HEK293T (cell line): ENCODE measurements around the gene BRD2.

Experiments used
- CTCF ChIA-PET: fragments of 350-600 bp; formaldehyde crosslinking; extraction: SDS; loops from one replicate; lab custom pipeline; 2021; ENCODE audit warnings: antibody characterized with exemption, inconsistent platforms; lab: Yijun Ruan, JAX
- POLR2A ChIA-PET: fragments of 350-600 bp; formaldehyde crosslinking; extraction: SDS; loops from one replicate; lab custom pipeline; 2020; ENCODE audit warnings: antibody characterized with exemption, inconsistent platforms; lab: Yijun Ruan, JAX
- DNase-seq: peaks from one replicate; pipeline ENCODE4 v3.0.0; 2012; ENCODE audit warnings: mixed read lengths; ENCODE audit errors: extremely low spot score
- ARNT ChIP-seq: fragments of 450-650 bp; IDR thresholded peaks from 2 replicates; pipeline ENCODE4 v1.6.1; 2017; ENCODE audit warnings: mild to moderate bottlenecking
- BHLHE40 ChIP-seq: fragments of 450-650 bp; IDR thresholded peaks from 2 replicates; pipeline ENCODE4 v1.6.1; 2016; ENCODE audit warnings: mild to moderate bottlenecking, moderate library complexity, borderline replicate concordance
- CTBP1 ChIP-seq: fragments of 450-650 bp; IDR thresholded peaks from 2 replicates; pipeline ENCODE4 v1.6.1; 2016; ENCODE audit warnings: borderline replicate concordance
- ELF4 ChIP-seq: fragments of 450-650 bp; IDR thresholded peaks from 2 replicates; pipeline ENCODE4 v1.6.1; 2017; ENCODE audit warnings: antibody characterized with exemption
- FOXA1 ChIP-seq: fragments of 450-650 bp; IDR thresholded peaks from 2 replicates; pipeline ENCODE4 v1.6.1; 2016; ENCODE audit warnings: mild to moderate bottlenecking
- FOXK2 ChIP-seq: fragments of 450-650 bp; IDR thresholded peaks from 2 replicates; pipeline ENCODE4 v1.6.1; 2016; ENCODE audit warnings: mild to moderate bottlenecking
- FOXM1 ChIP-seq: fragments of 450-650 bp; IDR thresholded peaks from 2 replicates; pipeline ENCODE4 v1.6.1; 2017; ENCODE audit warnings: mild to moderate bottlenecking, borderline replicate concordance
- HDGF ChIP-seq: fragments of 450-650 bp; IDR thresholded peaks from 2 replicates; pipeline ENCODE4 v1.6.1; 2017; ENCODE audit warnings: antibody characterized with exemption, borderline replicate concordance
- L3MBTL2 ChIP-seq: fragments of 450-650 bp; conservative IDR thresholded peaks from 2 replicates; pipeline ENCODE4 v1.6.1; 2016; ENCODE audit warnings: mild to moderate bottlenecking
- LEF1 ChIP-seq: fragments of 450-650 bp; IDR thresholded peaks from 2 replicates; pipeline ENCODE4 v1.6.1; 2017; ENCODE audit warnings: mild to moderate bottlenecking, borderline replicate concordance
- NFRKB ChIP-seq: fragments of 450-650 bp; IDR thresholded peaks from 2 replicates; pipeline ENCODE4 v1.6.1; 2016; ENCODE audit warnings: mild to moderate bottlenecking, moderate library complexity
- SP1 ChIP-seq: fragments of 450-650 bp; IDR thresholded peaks from 2 replicates; pipeline ENCODE4 v1.6.1; 2017
- SUZ12 ChIP-seq: fragments of 450-650 bp; IDR thresholded peaks from 2 replicates; pipeline ENCODE4 v1.6.1; 2016; ENCODE audit warnings: mild to moderate bottlenecking
- TARDBP ChIP-seq: fragments of 450-650 bp; IDR thresholded peaks from 2 replicates; pipeline ENCODE4 v1.6.1; 2016
- ZNF384 ChIP-seq: fragments of 450-650 bp; IDR thresholded peaks from 2 replicates; pipeline ENCODE4 v1.6.1; 2016
- TF ChIP-seq, protein P1 (sequence below): fragments of 450-650 bp; IDR thresholded peaks from 2 replicates; pipeline ENCODE4 v1.6.1; 2016

Gene BRD2

DNA sequence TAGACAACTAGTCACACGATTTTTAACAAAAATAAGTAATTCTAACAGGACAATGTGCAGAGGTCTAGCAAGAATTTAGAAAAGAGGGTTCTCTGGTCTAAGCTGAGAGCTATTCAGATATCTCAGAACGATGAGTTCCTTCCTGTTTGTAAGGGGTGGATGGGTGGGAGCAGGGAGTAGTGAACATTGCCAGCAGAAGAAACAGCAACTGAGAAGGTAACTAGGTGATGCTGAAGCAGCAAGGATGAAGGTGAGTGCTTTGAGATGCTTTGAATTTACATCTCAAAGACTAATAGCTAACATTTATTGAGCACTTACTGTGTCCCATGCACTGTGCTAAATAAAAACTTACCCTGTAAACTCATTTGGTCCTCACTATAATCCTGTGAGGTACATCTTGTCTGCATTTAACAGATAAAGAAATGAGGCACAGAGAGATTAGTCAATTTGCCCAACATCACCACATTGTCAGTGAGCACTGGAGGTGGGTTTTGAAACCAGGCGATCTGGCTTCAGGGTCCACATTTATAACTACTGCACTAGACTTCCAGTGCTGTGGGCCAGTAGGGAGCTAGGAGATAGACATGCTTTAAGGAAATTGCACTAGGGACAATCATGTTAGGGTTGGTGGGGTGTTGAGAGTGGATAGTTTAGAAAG, 15.7 kb downstream of the BRD2 start:
- POLR2A ChIA-PET: interaction anchor here (0.9 to 10.0 kb wide), 10 partner anchors 13 to 146 kb away, joined by 3 to 369 read pairs (median 6); partner anchors contain the start of genes BRD2, HLA-DMA and TAP2
- CTCF ChIA-PET: interaction anchor here (0.6 to 2.4 kb wide), 42 partner anchors 8 to 264 kb away, joined by 3 to 79 read pairs (median 6); partner anchors contain the start of genes HLA-DMA, HLA-DMB, HLA-DOA and TAP2

GRCh38 chr6:32984622-32985389, 16.4 kb downstream of the BRD2 start:
- no peak for TF ChIP-seq HDGF
- no peak for TF ChIP-seq L3MBTL2
- TF ChIP-seq SUZ12: no peak
- no peak for TF ChIP-seq SP1
- no peak for TF ChIP-seq BHLHE40
- no peak for TF ChIP-seq ZNF384
- no peak for TF ChIP-seq ELF4
- CTCF ChIA-PET: interaction anchor here (0.6 to 2.4 kb wide), 43 partner anchors 9 to 263 kb away, joined by 3 to 79 read pairs (median 6); partner anchors contain the start of genes HLA-DMA, HLA-DMB, HLA-DOA and TAP2
- DNase-seq: peak; percentile 77
- POLR2A ChIA-PET: interaction anchor here (0.9 to 10.0 kb wide), 10 partner anchors 14 to 146 kb away, joined by 3 to 369 read pairs (median 6); partner anchors contain the start of genes BRD2, HLA-DMA and TAP2

More for the DNA sequence above, 15.7 kb downstream of the BRD2 start:
- DNase-seq: no peak
- TF ChIP-seq NFRKB (no peak), TARDBP (no peak), ARNT (no peak), FOXM1 (no peak), L3MBTL2 (no peak), ZNF384 (no peak), ELF4 (no peak), HDGF (no peak), FOXA1 (no peak), FOXK2 (no peak), SUZ12 (no peak), SP1 (no peak)
- TF ChIP-seq, protein P1, sequence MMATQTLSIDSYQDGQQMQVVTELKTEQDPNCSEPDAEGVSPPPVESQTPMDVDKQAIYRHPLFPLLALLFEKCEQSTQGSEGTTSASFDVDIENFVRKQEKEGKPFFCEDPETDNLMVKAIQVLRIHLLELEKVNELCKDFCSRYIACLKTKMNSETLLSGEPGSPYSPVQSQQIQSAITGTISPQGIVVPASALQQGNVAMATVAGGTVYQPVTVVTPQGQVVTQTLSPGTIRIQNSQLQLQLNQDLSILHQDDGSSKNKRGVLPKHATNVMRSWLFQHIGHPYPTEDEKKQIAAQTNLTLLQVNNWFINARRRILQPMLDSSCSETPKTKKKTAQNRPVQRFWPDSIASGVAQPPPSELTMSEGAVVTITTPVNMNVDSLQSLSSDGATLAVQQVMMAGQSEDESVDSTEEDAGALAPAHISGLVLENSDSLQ: no peak

- DNase-seq: no peak
- TF ChIP-seq, protein P1: peak; percentile 74
- no peak for TF ChIP-seq ZNF384
- POLR2A ChIA-PET: interaction anchor here (0.9 to 2.3 kb wide), 4 partner anchors 10 to 95 kb away, joined by 3 to 11 read pairs (median 4); partner anchors contain the start of gene BRD2
- CTCF ChIA-PET: interaction anchor here (1.1 to 1.3 kb wide), 2 partner anchors 9 to 11 kb away, joined by 4 to 5 read pairs; no protein-coding TSS in a partner anchor
These were observed 21.0 kb downstream of the BRD2 start for GRCh38 chr6:32989368-32989767.

- TF ChIP-seq, protein P1: no peak
- ChIA-PET CTCF (no interaction called here), POLR2A (no interaction called here)
- no peak for DNase-seq
These were observed 23.6 kb downstream of the BRD2 start for GRCh38 chr6:32991972-32992371.

DNA sequence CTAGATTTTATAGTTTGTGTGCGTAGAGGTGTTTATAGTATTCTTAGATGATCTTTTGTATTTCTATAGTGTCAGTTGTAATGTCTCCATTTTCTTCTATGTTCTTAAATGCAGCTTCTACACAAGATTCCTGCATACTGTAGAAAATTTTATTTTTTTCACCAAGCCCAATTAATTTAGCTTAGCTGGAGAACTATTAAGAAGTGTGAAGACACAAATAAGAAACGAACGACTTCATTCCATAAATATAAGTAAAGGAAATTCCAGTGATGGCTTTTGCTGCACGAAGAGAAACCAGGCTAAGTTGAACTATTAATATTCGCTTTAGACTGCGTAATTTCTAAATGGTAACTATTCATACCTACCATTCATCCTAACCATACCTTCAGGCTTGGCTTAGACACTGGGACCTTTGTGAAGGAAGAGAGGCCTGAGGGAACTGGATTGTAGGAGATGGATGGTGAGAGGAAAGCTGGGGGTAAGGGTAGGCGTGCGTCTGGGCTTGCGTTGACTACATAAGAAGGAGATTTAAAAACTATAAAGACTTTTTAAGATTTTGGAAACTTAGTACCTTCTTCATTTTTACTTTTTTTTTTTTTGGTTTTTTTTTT, 25.1 kb downstream of the BRD2 start:
- DNase-seq: no peak
- TF ChIP-seq SP1 (no peak), FOXA1 (no peak), SUZ12 (no peak), FOXM1 (no peak), TARDBP (no peak), BHLHE40 (no peak), CTBP1 (no peak), FOXK2 (no peak), ELF4 (no peak), NFRKB (no peak), ZNF384 (no peak), ARNT (no peak), L3MBTL2 (no peak), HDGF (no peak), LEF1 (no peak)
- TF ChIP-seq, protein P1: no peak
- CTCF ChIA-PET: interaction anchor here (1.6 kb wide), 1 partner anchor 9 kb away, joined by 8 read pairs; no protein-coding TSS in a partner anchor
- POLR2A ChIA-PET: no interaction called here
